Keratinocyte (primary cell): ENCODE results near the gene CAMSAP1.

Source experiments
- CTCF ChIP-seq, 3 experiments: IDR thresholded peaks in 1 of 3; conservative IDR thresholded peaks in 1 of 3; optimal IDR thresholded peaks in 1 of 3; 2 replicates in 2 of 3; 3 replicates in 1 of 3; pipeline versions ENCODE3 to v1.5.1; 2011; ENCODE audit warnings: low read length in 3 of 3, mild to moderate bottlenecking in 3 of 3, moderate library complexity in 2 of 3, control low read depth in 1 of 3, inconsistent platforms in 1 of 3; ENCODE audit not compliant: insufficient read depth in 2 of 3; ENCODE audit errors: extremely low read depth in 1 of 3
- EZH2 ChIP-seq: IDR thresholded peaks from one replicate; pipeline ENCODE4 v1.6.1; 2012; ENCODE audit warnings: inconsistent platforms, mild to moderate bottlenecking, low read length, moderate library complexity

- TF ChIP-seq EZH2 (no peak), CTCF (optimal IDR thresholded peaks at IDR 0.05 in 1 of 3, IDR thresholded peaks at IDR 0.05 in 1 of 3, conservative IDR thresholded peaks at IDR 0.05 in 1 of 3; ENCODE audit: extremely low read depth in 1 of 3, insufficient read depth in 2 of 3, low read length in 3 of 3) (no peak)
These were observed 117.0 kb downstream of the CAMSAP1 start for GRCh38 chr9:135790356-135790755.
